MM.1S (cell line): Measurements from ENCODE around the gene ADAP1.
"Not testable (repeated sequence)": the region's sequence is repeated elsewhere in the genome, so short reads cannot be mapped to it uniquely, and the experiment has no call there.

ENCODE experiments used
- EZH2 ChIP-seq: fragments of 300-600 bp; sonication (generic); optimal IDR thresholded peaks from 2 replicates; pipeline ENCODE3; 2017; ENCODE audit warnings: low read depth, mild to moderate bottlenecking, antibody characterized with exemption, low read length, mixed read lengths
- TF ChIP-seq, protein P1 (sequence below): fragments of 300-600 bp; sonication (generic); IDR thresholded peaks from 2 replicates; pipeline ENCODE4 v1.5.1; 2016; ENCODE audit warnings: antibody characterized with exemption, low read length, mixed read lengths

DNA sequence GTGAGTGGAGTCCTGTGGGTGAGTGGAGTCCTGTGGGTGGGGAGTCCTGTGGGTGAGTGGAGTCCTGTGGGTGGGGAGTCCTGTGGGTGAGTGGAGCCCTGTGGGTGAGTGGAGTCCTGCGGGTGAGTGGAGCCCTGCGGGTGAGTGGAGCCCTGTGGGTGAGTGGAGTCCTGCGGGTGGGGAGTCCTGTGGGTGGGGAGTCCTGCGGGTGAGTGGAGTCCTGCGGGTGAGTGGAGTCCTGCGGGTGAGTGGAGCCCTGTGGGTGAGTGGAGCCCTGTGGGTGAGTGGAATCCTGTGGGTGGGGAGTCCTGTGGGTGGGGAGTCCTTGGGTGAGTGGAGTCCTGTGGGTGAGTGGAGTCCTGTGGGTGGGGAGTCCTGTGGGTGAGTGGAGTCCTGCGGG, 48.0 kb upstream of the ADAP1 start:
- TF ChIP-seq EZH2: not testable (repeated sequence)
- TF ChIP-seq, protein P1, sequence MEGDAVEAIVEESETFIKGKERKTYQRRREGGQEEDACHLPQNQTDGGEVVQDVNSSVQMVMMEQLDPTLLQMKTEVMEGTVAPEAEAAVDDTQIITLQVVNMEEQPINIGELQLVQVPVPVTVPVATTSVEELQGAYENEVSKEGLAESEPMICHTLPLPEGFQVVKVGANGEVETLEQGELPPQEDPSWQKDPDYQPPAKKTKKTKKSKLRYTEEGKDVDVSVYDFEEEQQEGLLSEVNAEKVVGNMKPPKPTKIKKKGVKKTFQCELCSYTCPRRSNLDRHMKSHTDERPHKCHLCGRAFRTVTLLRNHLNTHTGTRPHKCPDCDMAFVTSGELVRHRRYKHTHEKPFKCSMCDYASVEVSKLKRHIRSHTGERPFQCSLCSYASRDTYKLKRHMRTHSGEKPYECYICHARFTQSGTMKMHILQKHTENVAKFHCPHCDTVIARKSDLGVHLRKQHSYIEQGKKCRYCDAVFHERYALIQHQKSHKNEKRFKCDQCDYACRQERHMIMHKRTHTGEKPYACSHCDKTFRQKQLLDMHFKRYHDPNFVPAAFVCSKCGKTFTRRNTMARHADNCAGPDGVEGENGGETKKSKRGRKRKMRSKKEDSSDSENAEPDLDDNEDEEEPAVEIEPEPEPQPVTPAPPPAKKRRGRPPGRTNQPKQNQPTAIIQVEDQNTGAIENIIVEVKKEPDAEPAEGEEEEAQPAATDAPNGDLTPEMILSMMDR: not testable (repeated sequence)
